Fibroblast of peridontal ligament (primary cell): ENCODE data around the gene AGMAT.

Experiments used
- DNase-seq: peaks from one replicate; pipeline ENCODE4 v3.0.0-alpha.2; 2010; ENCODE audit errors: extremely low read depth

AGMAT gene

GRCh38 chr1:15559189-15559810, 25.6 kb downstream of the AGMAT start:
- DNase-seq = no peak

- no peak for DNase-seq
Measured at GRCh38 chr1:15558516-15558915, 26.3 kb downstream of the AGMAT start.

GRCh38 chr1:15557594-15557993, 27.3 kb downstream of the AGMAT start:
- DNase-seq = no peak

GRCh38 chr1:15557008-15557407, 27.8 kb downstream of the AGMAT start:
- no peak for DNase-seq

GRCh38 chr1:15550573-15550972, 34.3 kb downstream of the AGMAT start:
- no peak for DNase-seq

- no peak for DNase-seq
Measured at GRCh38 chr1:15546641-15547040, 38.2 kb downstream of the AGMAT start.

GRCh38 chr1:15543589-15544568, 41.0 kb downstream of the AGMAT start:
- peak; percentile 12 for DNase-seq

- no peak for DNase-seq
Measured at GRCh38 chr1:15543251-15543588, 41.6 kb downstream of the AGMAT start.

GRCh38 chr1:15542388-15543250, 42.2 kb downstream of the AGMAT start:
- DNase-seq = no peak

- DNase-seq = no peak
Measured at GRCh38 chr1:15541231-15541792, 43.5 kb downstream of the AGMAT start.

- peak; percentile 32 for DNase-seq
Measured at GRCh38 chr1:15540186-15540585, 44.7 kb downstream of the AGMAT start.

GRCh38 chr1:15538771-15539170, 46.1 kb downstream of the AGMAT start:
- no peak for DNase-seq

GRCh38 chr1:15531682-15532081, 53.2 kb downstream of the AGMAT start:
- DNase-seq = no peak

- no peak for DNase-seq
Measured at GRCh38 chr1:15531003-15531402, 53.8 kb downstream of the AGMAT start.

GRCh38 chr1:15526490-15527339, 58.1 kb downstream of the AGMAT start, which contains the start of gene DNAJC16:
TSS of gene DNAJC16 (plus strand) at chr1:15526848. CDS start at chr1:15529106, 2,258 bp downstream.
- peak; percentile 100 for DNase-seq

GRCh38 chr1:15526021-15526489, 58.8 kb downstream of the AGMAT start:
- DNase-seq = no peak

GRCh38 chr1:15525050-15526020, 59.5 kb downstream of the AGMAT start:
- DNase-seq = peak; percentile 99

GRCh38 chr1:15524283-15525049, 60.4 kb downstream of the AGMAT start:
- DNase-seq = peak; percentile 94

- no peak for DNase-seq
Measured at GRCh38 chr1:15524021-15524282, 60.9 kb downstream of the AGMAT start, which contains the start of gene CASP9. TSS of gene CASP9 (minus strand) at chr1:15524215. CDS start at chr1:15524200, 15 bp downstream.
